HG03097 (cell line): Measurements from ENCODE around the gene B9D1.

Experiments used
- ATAC-seq: cut with Tn5 transposase; IDR thresholded peaks from one replicate; pipeline ENCODE4 v1.9.1; 2021; ENCODE audit not compliant: unreplicated experiment, low FRiP score

The B9D1 gene

DNA sequence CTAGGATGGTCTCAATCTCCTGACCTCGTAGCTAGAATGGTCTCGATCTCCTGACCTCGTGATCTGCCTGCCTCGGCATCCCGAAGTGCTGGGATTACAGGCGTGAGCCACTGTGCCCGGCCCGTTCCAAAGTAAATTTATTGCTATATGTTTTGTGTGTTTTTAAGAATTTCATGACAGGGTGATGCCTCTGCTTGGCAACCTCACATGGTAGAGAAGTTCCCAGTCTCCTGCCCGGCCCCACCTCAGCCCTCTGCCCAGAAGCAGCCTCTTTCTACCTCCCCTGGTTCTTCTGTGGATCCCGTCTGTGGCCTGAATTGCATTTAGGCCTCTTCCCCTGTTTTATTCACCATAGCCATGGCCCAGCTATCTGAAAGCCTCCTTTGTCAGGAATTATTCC is 55.0 kb downstream of the B9D1 start:
- ATAC-seq, result no peak

DNA sequence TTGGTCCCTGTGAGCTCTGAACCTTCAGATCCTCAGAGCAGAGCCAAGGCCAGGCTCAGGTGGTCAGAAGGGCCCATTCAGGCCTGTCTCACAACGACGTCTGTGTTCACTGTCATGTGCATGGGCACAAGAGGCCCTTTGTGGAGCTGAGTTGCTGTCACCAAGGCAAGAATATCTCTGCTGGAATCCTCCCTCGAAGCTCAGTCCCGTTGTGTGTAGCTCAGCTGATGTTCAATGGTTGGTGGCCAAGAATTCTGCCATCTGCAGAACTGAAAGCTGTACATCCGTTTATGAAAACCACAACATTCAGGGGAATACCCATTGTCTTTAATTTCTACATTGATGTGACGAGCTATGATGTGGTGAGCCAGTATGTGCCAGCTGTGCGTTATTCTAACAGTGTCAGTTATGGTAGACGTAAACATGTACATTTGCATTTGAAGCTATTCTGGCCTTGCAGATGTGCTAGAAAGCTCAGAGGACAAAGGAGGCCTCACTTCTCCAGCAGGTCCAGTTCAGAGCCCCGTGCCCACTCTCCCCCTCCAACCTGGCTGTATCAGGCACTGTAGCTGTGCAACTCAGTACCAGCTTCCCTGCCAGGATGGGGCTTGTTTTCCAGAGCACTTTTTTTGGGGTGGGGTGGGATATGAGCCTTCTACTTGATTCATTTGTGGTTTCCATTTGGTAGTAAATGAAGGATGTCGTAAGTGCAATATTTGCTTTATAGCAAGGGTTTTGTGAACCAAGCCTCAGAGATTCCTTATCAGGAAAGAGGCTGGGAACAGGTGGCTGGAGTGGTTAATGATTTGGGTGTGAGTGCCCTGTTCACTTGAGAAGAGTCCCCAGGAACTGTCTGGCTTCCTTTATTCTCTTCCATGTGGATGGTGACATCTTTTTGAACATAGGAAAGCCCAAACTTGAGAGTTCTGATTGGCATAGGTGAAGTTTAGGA is 56.1 kb downstream of the B9D1 start:
- peak; percentile 78 for ATAC-seq

DNA sequence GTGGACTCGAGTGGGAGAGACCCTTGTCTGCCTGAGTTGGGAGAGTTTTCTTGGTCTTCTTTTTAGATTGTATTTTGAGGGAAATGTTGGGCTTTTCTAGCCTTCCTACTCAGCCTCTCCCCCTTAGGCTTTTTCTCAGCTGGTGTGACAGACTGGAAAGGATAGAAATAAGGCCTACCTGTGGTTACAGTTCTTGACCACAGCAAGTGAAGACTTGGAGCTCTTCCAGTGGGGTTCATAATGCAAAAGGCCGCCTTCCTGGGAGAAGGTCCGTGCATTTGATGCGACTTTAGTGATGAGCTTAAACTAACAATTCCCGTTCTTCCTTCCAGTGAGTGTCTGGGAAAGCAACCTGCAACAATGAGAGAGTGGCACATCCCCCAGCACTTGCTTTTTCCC is 56.8 kb downstream of the B9D1 start:
- ATAC-seq, result no peak

DNA sequence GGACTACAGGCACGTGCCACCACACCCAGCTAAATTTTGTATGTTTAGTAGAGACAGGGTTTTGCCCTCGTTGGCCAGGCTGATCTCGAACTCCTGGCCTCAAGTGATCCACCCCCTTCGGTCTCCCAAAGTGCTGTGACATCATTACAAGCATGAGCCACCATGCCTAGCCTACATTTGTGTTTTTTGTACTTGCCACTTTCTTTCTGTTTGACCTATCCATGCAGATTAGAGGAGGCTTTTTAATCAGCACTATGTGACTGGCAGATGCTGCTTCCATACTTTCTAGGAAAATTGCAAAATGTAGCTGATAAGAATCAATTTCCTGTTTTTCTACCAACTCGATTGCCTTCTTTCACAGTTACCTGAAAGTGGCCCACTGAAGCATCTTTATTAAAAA is 57.3 kb downstream of the B9D1 start:
- ATAC-seq, result no peak

DNA sequence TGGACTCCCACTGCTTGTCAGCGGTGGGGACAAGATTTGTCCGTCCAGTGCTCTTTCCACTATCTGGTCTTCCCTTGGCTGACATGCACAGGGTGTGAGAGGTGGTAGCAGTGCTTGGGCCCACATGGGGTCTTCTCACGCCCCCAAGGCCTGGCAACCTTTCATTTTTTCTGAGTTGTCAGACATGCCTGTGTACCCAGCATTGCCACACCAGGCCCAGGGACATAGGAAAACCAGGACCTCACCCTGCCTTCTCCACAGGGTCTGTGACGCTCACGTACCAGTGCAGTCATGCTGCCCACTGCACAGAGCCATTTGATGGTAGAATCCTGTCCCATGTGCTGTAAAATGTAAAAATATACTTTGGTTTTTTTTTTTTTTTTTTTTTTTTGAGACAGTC is 57.8 kb downstream of the B9D1 start:
- no peak for ATAC-seq

DNA sequence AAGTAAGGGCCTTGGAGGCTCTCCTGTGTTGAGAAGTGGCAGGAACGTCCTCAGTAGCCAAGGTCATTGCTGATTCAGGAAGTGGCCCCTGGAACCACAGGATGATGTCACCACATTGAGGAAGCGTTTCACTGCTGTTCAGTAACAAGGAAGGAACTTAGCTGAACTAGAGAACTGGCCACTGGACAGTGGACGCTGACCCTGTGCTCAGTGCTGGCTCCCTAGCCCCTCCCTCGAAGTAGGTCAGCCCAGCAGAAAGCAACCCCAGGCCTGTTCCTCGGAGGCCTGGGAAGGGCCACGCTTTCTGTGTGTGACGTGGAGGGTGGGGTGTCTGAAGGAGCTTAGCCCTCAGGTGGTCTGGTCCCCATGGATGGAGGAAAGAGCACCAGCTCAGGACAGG is 58.3 kb downstream of the B9D1 start:
- no peak for ATAC-seq

DNA sequence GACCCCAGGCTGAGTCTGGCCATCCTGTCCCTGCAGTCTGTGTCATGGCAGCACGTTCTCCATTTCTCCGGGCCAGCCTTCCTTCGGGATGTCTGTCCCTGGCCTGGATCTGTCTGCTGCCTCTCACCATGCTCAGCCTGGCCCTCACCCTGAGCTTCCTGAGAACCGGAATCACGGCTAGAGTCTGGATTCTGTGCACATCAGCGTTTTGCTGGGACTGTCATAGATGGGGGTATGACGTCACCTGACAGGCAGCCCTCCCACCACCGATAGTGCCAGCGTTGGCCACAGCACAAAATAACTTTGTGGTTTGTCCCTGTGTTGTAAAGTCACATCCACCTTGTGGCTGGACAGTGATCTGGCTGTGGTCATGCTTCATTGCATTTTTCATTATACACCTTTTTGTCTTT is 59.2 kb downstream of the B9D1 start:
- no peak for ATAC-seq

DNA sequence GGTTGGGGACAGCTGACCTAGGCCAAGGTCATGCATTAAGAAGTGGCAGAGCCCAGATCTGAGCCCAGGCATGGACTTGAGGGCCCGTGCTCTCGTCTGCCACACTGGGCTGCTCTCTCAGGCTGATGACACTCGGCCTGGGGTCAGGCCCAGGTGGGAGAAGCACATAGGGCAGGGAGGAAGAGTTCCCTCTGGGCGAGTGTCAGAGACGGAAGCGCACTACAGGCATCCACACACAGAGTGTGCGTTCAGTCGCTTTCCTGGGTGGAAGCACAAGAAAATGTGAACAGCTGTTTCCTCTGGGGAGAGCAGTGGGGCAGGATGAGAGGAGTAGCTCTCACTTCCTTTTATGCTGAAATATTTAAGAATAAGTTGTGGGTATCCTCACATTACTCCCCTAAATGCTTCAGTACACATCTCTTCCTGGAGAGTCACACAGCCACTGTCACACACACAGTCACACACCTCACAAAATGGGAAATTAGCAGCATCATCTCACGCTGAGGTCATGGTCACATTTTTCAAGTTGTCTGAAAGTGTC is 59.7 kb downstream of the B9D1 start:
- no peak for ATAC-seq

DNA sequence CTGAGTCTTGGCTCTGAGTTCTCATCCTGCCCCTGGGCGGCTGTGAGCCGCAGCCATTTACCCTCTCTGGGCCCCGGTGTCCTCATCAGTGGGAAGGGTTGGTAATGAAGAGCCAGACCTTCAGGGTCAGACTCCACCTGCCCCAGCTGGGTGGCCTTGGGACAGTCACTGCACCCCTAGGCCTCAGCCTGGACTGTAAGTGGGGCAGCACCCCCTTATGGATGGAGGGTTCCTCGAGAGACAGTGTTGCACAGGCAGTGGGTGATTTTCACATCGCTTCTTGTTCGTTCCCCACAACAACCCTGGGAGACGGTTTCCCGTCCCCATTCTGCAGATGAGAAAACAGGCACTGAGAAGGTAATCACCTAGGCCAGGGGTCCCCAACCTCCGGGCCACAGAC is 60.5 kb downstream of the B9D1 start:
- no peak for ATAC-seq

DNA sequence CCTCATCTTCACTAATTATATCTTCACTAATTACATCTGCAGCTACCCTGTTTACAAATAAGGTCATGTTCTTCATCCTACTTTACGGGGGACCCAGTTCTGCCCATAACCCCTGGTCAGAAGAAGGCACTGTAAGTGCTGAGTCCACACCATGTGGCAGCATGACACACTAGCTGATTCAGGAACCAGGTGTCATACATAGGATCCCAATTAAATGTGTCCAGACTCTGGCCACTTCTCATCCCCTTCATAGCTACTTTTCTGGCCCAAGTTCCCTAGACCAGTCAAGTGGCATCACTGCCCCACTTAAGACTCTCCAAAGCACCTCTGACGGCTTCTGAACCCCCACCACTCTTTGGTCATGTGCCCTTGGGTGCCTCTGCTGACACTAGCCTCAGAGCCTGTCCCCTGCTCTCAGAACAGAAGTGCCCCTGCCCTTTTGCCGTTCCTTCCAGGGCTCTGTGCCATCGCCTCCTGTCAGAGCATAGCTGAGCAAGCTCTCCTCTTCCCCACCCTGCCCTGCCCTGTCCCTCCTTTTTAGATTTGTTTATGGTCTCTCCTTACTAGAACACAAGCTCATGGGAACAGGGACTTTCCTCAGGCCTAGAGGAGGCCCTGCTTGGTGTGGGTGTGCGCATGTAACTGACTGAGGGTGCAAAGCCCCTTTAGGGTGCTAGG is 61.1 kb downstream of the B9D1 start:
- no peak for ATAC-seq

DNA sequence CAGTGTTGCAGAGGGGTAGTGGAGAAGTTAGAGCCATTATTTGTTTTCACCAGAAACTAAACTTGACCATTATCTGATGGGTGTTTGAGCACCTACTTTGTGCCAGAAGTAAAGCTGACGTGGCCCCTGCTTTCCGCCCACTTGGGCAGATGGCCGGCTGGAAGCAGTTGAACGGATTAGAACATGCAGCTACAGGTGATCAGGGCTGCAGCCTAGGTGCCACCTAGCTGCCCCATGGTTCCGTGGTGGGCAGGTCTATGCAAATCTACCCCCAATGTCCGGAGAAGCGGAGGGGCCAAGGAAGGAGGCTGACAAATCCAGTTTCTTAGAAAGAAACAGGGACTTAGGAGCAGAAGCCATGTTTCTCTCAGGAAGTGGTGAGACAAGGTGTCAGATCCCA is 62.7 kb downstream of the B9D1 start:
- ATAC-seq, result no peak

DNA sequence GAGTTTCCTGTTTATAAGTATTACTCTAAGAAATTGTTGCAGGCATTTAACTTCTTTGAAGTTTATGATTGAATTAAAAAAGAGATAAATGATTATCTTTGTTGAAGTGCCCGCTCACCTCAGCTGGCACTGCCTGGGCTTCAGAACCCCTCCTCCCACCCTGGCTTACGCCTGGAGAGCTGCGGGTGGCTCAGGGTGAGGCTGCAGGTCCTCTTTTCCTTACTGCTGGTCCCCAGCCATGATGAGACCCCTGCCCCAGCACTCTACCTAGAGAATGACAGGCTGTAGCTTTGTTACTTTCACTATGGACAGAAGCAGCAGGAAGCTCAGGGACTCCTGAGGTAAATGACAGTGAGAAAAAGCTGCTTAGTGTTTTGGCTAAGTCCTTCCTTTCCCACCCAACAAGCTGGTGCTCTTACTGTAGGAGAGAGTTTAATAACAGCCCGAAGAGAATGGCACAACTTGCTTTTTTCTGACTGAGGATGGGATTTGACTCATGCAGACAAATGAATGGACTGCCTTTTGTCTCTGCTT is 63.2 kb downstream of the B9D1 start:
- ATAC-seq, result no peak

DNA sequence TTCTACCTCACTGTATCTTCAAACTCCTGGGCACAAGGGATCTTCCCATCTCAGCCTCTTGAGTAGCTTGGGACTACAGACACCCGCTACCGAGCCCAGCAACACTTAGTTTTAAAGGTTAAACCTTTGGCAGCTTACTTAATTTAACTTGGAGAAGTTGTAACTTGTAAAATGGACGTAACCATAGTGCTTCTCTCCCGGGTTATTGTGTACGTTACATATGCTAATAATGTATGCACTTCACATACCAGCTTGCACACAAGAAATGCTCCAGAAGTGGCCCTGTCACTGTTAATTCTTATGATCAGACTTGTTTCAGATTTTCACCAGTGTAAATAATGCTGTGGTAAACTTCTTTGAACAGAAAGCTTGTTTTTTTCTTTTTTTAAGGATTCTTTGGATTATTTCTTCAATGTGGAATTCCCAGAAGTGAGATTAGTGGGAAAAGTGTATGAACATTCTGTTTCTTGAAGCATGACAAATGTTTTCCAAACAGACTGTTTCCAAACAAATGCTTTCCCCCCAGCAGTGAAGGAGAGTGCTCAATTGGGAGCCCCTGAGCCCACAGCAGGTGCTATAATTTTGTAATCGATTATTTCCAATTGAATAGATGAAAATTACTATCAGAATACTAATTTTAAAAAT is 63.8 kb downstream of the B9D1 start:
- no peak for ATAC-seq

DNA sequence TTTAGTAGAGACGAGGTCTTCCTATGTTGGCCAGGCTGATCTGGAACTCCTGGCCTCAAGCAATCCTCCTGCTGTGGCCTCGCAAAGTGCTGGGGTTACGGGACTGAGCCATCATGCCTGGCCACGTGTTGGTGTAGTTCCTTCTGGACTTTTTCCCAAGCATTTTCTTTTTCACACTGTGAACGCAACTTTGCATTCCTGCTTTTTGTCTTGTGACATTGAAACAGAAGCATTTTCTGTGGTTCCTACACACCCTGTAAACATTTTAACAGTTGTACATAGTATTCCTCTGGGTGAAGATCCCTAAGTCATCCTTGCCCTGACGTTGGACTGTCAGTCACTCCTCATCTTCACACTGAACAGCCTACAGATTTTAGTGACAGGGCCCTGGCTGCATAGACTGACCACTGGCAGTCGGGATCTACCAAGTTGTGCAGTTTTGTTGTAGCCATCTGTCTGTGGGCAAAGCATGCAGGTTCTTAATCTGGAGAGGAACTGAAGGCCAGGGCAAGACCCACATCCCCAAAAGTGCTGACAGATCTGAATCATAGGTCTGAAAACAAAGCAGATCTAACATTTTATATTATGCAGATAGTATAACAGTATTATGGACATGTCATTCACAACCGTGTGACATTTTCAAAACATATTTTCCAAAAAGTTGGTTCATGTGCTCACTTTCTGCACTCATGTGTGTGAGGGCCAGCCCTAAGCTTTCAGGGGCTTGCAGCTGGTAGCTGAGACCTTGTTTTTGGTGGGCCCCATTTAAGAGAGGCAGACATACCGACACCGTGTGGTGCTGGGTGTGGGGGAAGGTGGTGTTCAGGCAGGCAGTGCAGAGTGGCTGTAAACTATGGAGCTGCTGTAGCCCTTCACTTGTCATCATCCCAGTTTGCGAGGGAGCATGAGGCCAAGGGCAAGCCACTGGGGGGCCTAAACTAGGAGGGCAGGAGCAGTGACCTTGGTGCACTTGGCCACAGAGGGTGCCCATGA is 65.4 kb downstream of the B9D1 start:
- ATAC-seq, result no peak

DNA sequence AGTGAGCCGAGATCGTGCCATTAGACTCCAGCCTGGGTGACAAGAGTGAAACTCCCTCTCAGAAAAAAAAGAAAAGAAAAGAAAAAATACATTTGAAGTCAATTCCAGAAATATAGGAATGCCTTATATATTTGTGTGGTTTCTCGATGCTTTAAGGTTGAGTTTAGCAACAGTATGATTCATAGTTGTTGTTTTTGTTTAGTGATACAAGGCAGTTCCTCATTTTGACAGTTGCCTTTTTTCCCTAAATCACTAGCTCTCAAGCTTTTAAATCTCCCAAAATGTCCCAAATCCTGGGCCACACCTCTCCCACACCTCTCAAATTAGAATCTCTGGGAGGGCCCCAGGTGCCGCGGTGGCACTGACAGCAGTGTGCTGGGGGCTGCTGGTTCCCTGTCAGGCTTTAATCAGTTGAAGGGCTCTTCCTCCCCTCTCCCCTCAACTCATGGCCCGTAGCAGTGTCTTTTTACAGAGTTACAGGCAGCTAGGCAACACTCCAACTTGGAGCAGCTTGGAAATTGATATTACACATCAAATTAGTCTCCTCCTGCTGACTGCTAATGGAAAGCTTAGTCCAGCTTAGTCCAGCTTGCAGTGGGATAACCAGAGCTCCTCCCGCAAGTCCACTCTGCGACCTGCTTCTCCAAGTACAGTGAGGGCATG is 66.9 kb downstream of the B9D1 start:
- no peak for ATAC-seq

DNA sequence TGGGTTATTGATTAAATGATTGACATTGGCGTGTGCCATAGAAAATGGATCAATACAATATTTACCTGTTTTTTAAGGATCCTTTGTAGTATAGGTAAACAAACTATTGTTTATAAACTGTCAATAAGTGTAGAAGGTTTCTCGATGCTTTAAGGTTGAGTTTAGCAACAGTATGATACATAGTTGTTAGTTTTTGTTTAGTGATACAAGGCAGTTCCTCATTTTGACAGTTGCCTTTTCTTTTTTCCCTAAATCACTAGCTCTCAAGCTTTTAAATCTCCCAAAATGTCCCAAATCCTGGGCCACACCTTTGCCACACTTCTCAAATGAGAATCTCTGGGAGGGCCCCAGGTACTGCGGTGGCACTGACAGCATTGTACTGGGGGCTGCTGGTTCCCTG is 68.1 kb downstream of the B9D1 start:
- ATAC-seq, result no peak
